Cardiac muscle cell (in vitro differentiated cells and primary cell): ENCODE measurements around the gene PP2D1. TPM values are rescaled to one million over a fixed set of nuclear protein-coding genes. Genes with fewer than 3 reads are reported as not detected.
A peak's percentile ranks its signal among the peaks of the same experiment; 100 is the strongest.

Experiments used
- DNase-seq, 2 donors: peaks; one replicate each; pipeline versions ENCODE4 v3.0.0 to v3.0.0-alpha.2; 2010 to 2017; ENCODE audit warnings: low read depth in 1 of 2, low spot score in 1 of 2
- H3K27ac ChIP-seq: fragments of 200-600 bp; sonication (generic); 2 replicates; pipeline ENCODE4 v1.5.1; 2016
- H3K27me3 ChIP-seq: fragments of 200-600 bp; sonication (generic); 2 replicates; pipeline ENCODE4 v1.6.0; 2016; ENCODE audit warnings: control low read depth
- H3K36me3 ChIP-seq: fragments of 200-600 bp; sonication (generic); 2 replicates; pipeline ENCODE4 v1.5.1; 2016; ENCODE audit warnings: control low read depth
- H3K4me1 ChIP-seq: fragments of 200-600 bp; sonication (generic); 2 replicates; pipeline ENCODE4 v1.8.1; 2017; ENCODE audit warnings: low read depth, mild to moderate bottlenecking, mixed run types
- H3K4me3 ChIP-seq: fragments of 200-600 bp; sonication (generic); 2 replicates; pipeline ENCODE4 v1.5.1; 2016; ENCODE audit warnings: mild to moderate bottlenecking
- H3K9me3 ChIP-seq: fragments of 200-600 bp; sonication (generic); 2 replicates; pipeline ENCODE4 v1.5.1; 2017; ENCODE audit warnings: low read depth, mild to moderate bottlenecking, control low read depth
- CTCF ChIP-seq: IDR thresholded peaks from 2 replicates; pipeline ENCODE4 v1.5.1; 2012; ENCODE audit warnings: low read depth, mild to moderate bottlenecking, low read length
- polyA plus RNA-seq: library from polyadenylated mRNA; unstranded; fragments of >200 nt; fragmentation: Nextera tagmentation; extraction: Ambion mirVana; gene quantifications from 2 replicates; pipeline ENCODE4 v1.2.1, GENCODE V29; 2016
- total RNA-seq: library from RNA; depleted of rRNA; stranded (reverse); fragments of >200 nt; gene quantifications from 2 replicates; pipeline ENCODE4 v1.2.3, GENCODE V29; 2016

PP2D1 gene
- total and polyA plus RNA-seq, 2 experiments from 2014 or later = 0.13 TPM; not detected in 1

- Histone ChIP-seq H3K9me3 (no peaks in the 10 kb centered on the region), H3K27me3 (no peaks in the 10 kb centered on the region), H3K4me1 (peaks cover 21% of the 10 kb centered on the region), H3K27ac (peak overlapping the region; percentile 8), H3K36me3 (no peaks in the 10 kb centered on the region), H3K4me3 (no peak overlapping the region)
- no peak for TF ChIP-seq CTCF
- DNase-seq = no peak
These were observed 30.3 kb upstream of the PP2D1 start for GRCh38 chr3:20042331-20042730.

GRCh38 chr3:20041197-20041780 lies 29.2 kb upstream of the PP2D1 start:
- Histone ChIP-seq H3K4me3 (peak overlapping the region; percentile 60), H3K36me3 (no peaks in the 10 kb centered on the region), H3K27me3 (no peaks in the 10 kb centered on the region), H3K9me3 (no peaks in the 10 kb centered on the region), H3K4me1 (peaks cover 21% of the 10 kb centered on the region), H3K27ac (peak overlapping the region; percentile 75)
- peak; percentile 72 to 91 for DNase-seq
- TF ChIP-seq CTCF = no peak

GRCh38 chr3:20040548-20041196 lies 28.6 kb upstream of the PP2D1 start:
- H3K9me3 ChIP-seq = no peaks in the 10 kb centered on the region
- no peaks in the 10 kb centered on the region for H3K27me3 ChIP-seq
- H3K27ac ChIP-seq = peak overlapping the region; percentile 75
- DNase-seq = peak; percentile 79 to 83
- peaks cover 21% of the 10 kb centered on the region for H3K4me1 ChIP-seq
- H3K4me3 ChIP-seq = peak overlapping the region; percentile 60
- H3K36me3 ChIP-seq = no peaks in the 10 kb centered on the region
- peak; percentile 24 for TF ChIP-seq CTCF

GRCh38 chr3:20039765-20040547 lies 27.9 kb upstream of the PP2D1 start, which contains the start of gene KAT2B:
TSS of gene KAT2B (plus strand) at chr3:20040446. CDS start at chr3:20040478, 32 bp downstream.
- Histone ChIP-seq H3K4me1 (peaks cover 21% of the 10 kb centered on the region), H3K27ac (peak within 1 kb of the TSS; percentile 84), H3K36me3 (no peaks in the 10 kb centered on the region), H3K4me3 (peak within 1 kb of the TSS; percentile 60), H3K27me3 (no peaks in the 10 kb centered on the region), H3K9me3 (no peaks in the 10 kb centered on the region)
- peak; percentile 58 for TF ChIP-seq CTCF
- DNase-seq = peak; percentile 70 to 91

GRCh38 chr3:20039466-20039764 lies 27.4 kb upstream of the PP2D1 start:
- Histone ChIP-seq H3K9me3 (no peaks in the 10 kb centered on the region), H3K4me1 (peaks cover 21% of the 10 kb centered on the region), H3K4me3 (peak overlapping the region; percentile 60), H3K36me3 (no peaks in the 10 kb centered on the region), H3K27me3 (no peaks in the 10 kb centered on the region), H3K27ac (peak overlapping the region; percentile 84)
- no peak for DNase-seq
- no peak for TF ChIP-seq CTCF
